GM23338 (cell line): ENCODE measurements around the gene GTF2F1. TPM values are rescaled to one million over a fixed set of nuclear protein-coding genes. Genes with fewer than 3 reads are reported as not detected.

Source experiments
- ATAC-seq: fragments of 200-7000 bp; cut with Tn5 transposase; 3 replicates; pipeline ENCODE4 v1.9.1; 2020
- DNase-seq: peaks from one replicate; pipeline ENCODE4 v3.0.0-alpha.2; 2015; ENCODE audit warnings: low spot score
- H2AFZ ChIP-seq: fragments of 200-600 bp; sonication (generic); 2 replicates; pipeline ENCODE4 v1.8.0; 2016; ENCODE audit warnings: antibody characterized with exemption, mild to moderate bottlenecking, moderate library complexity
- H3F3A ChIP-seq: fragments of 200-600 bp; sonication (generic); replicated peaks from 2 replicates; pipeline ENCODE4 v1.8.0; 2017; ENCODE audit warnings: antibody characterized with exemption, mixed run types, low read depth
- H3K27ac ChIP-seq: fragments of 200-600 bp; sonication (generic); 2 replicates; pipeline ENCODE4 v1.6.1; 2016; ENCODE audit warnings: low read depth
- H3K27me3 ChIP-seq: fragments of 200-600 bp; sonication (generic); 2 replicates; pipeline ENCODE4 v1.8.0; 2016; ENCODE audit warnings: mild to moderate bottlenecking, mixed run types, moderate library complexity; ENCODE audit not compliant: insufficient read depth
- H3K36me3 ChIP-seq: fragments of 200-600 bp; sonication (generic); 2 replicates; pipeline ENCODE4 v1.8.0; 2016; ENCODE audit warnings: mild to moderate bottlenecking; ENCODE audit not compliant: insufficient read depth
- H3K4me1 ChIP-seq: fragments of 200-600 bp; sonication (generic); 2 replicates; pipeline ENCODE4 v1.8.0; 2016; ENCODE audit warnings: mild to moderate bottlenecking, moderate library complexity; ENCODE audit not compliant: insufficient read depth
- H3K4me2 ChIP-seq: fragments of 200-600 bp; sonication (generic); 2 replicates; pipeline ENCODE4 v1.7.1; 2017; ENCODE audit warnings: mixed run types
- H3K4me3 ChIP-seq: fragments of 200-600 bp; sonication (generic); 2 replicates; pipeline ENCODE4 v1.6.1; 2016; ENCODE audit warnings: mixed run types
- H3K79me2 ChIP-seq: fragments of 200-600 bp; sonication (generic); replicated peaks from 2 replicates; pipeline ENCODE4 v1.8.0; 2017; ENCODE audit warnings: mild to moderate bottlenecking; ENCODE audit not compliant: insufficient read depth
- H3K9me2 ChIP-seq: fragments of 200-600 bp; sonication (generic); 2 replicates; pipeline ENCODE4 v1.8.0; 2017; ENCODE audit not compliant: insufficient read depth
- H4K20me1 ChIP-seq: fragments of 200-600 bp; sonication (generic); replicated peaks from 2 replicates; pipeline ENCODE4 v1.8.0; 2017; ENCODE audit warnings: mild to moderate bottlenecking; ENCODE audit not compliant: insufficient read depth
- H3K27ac Mint-ChIP-seq: 2 replicates; pipeline ENCODE4 v1.8.0; 2020; ENCODE audit warnings: inconsistent platforms, mild to moderate bottlenecking, moderate library complexity, mixed read lengths
- H3K27me3 Mint-ChIP-seq: 3 replicates; pipeline ENCODE4 v1.8.0; 2022; ENCODE audit warnings: low read depth, mild to moderate bottlenecking, moderate library complexity, mixed read lengths, inconsistent platforms; ENCODE audit not compliant: insufficient read depth, poor library complexity
- H3K36me3 Mint-ChIP-seq: 3 replicates; pipeline ENCODE4 v1.8.0; 2021; ENCODE audit warnings: low read depth, mild to moderate bottlenecking, inconsistent platforms, moderate library complexity, mixed read lengths
- H3K4me1 Mint-ChIP-seq: 3 replicates; pipeline ENCODE4 v1.8.0; 2020; ENCODE audit warnings: mild to moderate bottlenecking, inconsistent platforms, mixed read lengths
- H3K4me3 Mint-ChIP-seq: 3 replicates; pipeline ENCODE4 v1.8.0; 2021; ENCODE audit warnings: moderate library complexity, mild to moderate bottlenecking, inconsistent platforms, mixed read lengths
- H3K9me3 Mint-ChIP-seq: 3 replicates; pipeline ENCODE4 v1.8.0; 2020; ENCODE audit warnings: moderate library complexity, mild to moderate bottlenecking, inconsistent platforms, mixed read lengths
- CREB1 ChIP-seq: fragments of 250-450 bp; sonication (Bioruptor Pico); IDR thresholded peaks from 2 replicates; pipeline ENCODE4 v1.5.0; 2020; ENCODE audit warnings: low read depth, mild to moderate bottlenecking, moderate library complexity
- CTCF ChIP-seq, 2 experiments: fragments of 200-600 bp in 1 of 2; sonication (generic) in 1 of 2; conservative IDR thresholded peaks; 2 replicates each; pipeline versions ENCODE4 v1.5.1 to v1.6.1; 2016 to 2017; ENCODE audit warnings: antibody characterized with exemption in 2 of 2, low read depth in 2 of 2, mild to moderate bottlenecking in 2 of 2, moderate library complexity in 1 of 2
- ETS1 ChIP-seq: IDR thresholded peaks from 2 replicates; pipeline ENCODE4 v1.6.1; 2016; ENCODE audit warnings: antibody characterized with exemption
- EZH2phosphoT487 ChIP-seq: fragments of 200-600 bp; sonication (generic); IDR thresholded peaks from one replicate; pipeline ENCODE4 v1.8.1; 2018; ENCODE audit warnings: antibody characterized with exemption; ENCODE audit not compliant: unreplicated experiment
- JUNB ChIP-seq: IDR thresholded peaks from one replicate; pipeline ENCODE4 v1.6.1; 2016; ENCODE audit warnings: antibody characterized with exemption; ENCODE audit not compliant: unreplicated experiment
- NANOG ChIP-seq: IDR thresholded peaks from 2 replicates; pipeline ENCODE4 v1.6.1; 2016; ENCODE audit warnings: antibody characterized with exemption, borderline replicate concordance
- POLR2AphosphoS5 ChIP-seq: IDR thresholded peaks from 2 replicates; pipeline ENCODE4 v1.6.1; 2016; ENCODE audit warnings: antibody characterized with exemption, low read depth
- REST ChIP-seq: IDR thresholded peaks from one replicate; pipeline ENCODE4 v1.6.1; 2018; ENCODE audit warnings: antibody characterized with exemption; ENCODE audit not compliant: unreplicated experiment
- STAT1 ChIP-seq: IDR thresholded peaks from one replicate; pipeline ENCODE4 v1.6.1; 2016; ENCODE audit warnings: antibody characterized with exemption; ENCODE audit not compliant: unreplicated experiment
- ZNF114 ChIP-seq: fragments of 250-450 bp; sonication (Bioruptor Pico); IDR thresholded peaks from 2 replicates; pipeline ENCODE4 v1.5.0; 2020; ENCODE audit warnings: mild to moderate bottlenecking, moderate library complexity
- ZNF331 ChIP-seq: fragments of 250-450 bp; sonication (Bioruptor Pico); IDR thresholded peaks from 2 replicates; pipeline ENCODE4 v1.5.0; 2020; ENCODE audit warnings: low read depth, mild to moderate bottlenecking, moderate library complexity
- ZNF462 ChIP-seq: fragments of 250-450 bp; sonication (Bioruptor Pico); IDR thresholded peaks from 2 replicates; pipeline ENCODE4 v1.5.0; 2020; ENCODE audit warnings: mild to moderate bottlenecking, moderate library complexity
- polyA plus RNA-seq: library from polyadenylated mRNA; unstranded; fragments of >200 nt; fragmentation: Nextera tagmentation; extraction: Ambion mirVana; gene quantifications from 2 replicates; pipeline ENCODE4 v1.2.1, GENCODE V29; 2016
- total RNA-seq: library from RNA; depleted of rRNA; stranded (reverse); fragments of >200 nt; shearing (Covaris generic); gene quantifications from 2 replicates; pipeline ENCODE4 v1.2.3, GENCODE V29; 2014

The GTF2F1 gene
- total and polyA plus RNA-seq, 2 experiments from 2014 or later, result 62.1 to 65.5 TPM

- no peaks in the 10 kb centered on the region for H4K20me1 ChIP-seq
- no peak for TF ChIP-seq STAT1
- TF ChIP-seq CREB1, result no peak
- no peak for TF ChIP-seq NANOG
- no peak for TF ChIP-seq ZNF114 (CRISPR knock-in tag)
- TF ChIP-seq CTCF (conservative IDR thresholded peaks at IDR 0.05; ENCODE audit: low read depth in 2 of 2), result no peak
- no peak for TF ChIP-seq POLR2AphosphoS5
- no peak for TF ChIP-seq ZNF331
- TF ChIP-seq ZNF462, result no peak
- TF ChIP-seq JUNB, result no peak
- no peak for TF ChIP-seq REST
- TF ChIP-seq ETS1, result no peak
- TF ChIP-seq EZH2phosphoT487, result no peak
- H3K9me2 ChIP-seq, result no peaks in the 10 kb centered on the region
- 0 out of 3 replicates have a peak, but pooled peaks cover 2% of the 10 kb centered on the region for H3K36me3 Mint-ChIP-seq
- H3K9me3 Mint-ChIP-seq, result peaks cover 64% of the 10 kb centered on the region
- no peaks in the 10 kb centered on the region for H3K79me2 ChIP-seq
- H3K27ac Mint-ChIP-seq, result no peak overlapping the region
- H3K27me3 Mint-ChIP-seq, result peaks cover 2% of the 10 kb centered on the region
- no peak for DNase-seq
- no peak overlapping the region for H3K4me2 ChIP-seq
- no peak overlapping the region for H2AFZ ChIP-seq
- H3K27ac ChIP-seq, result no peak overlapping the region
- no peak overlapping the region for H3K4me3 ChIP-seq
- H3K27me3 ChIP-seq, result no peaks in the 10 kb centered on the region
- no peaks in the 10 kb centered on the region for H3K4me1 Mint-ChIP-seq
- no peaks in the 10 kb centered on the region for H3F3A ChIP-seq
- no peak overlapping the region for H3K4me3 Mint-ChIP-seq
- ATAC-seq, result no peak
- H3K4me1 ChIP-seq, result no peaks in the 10 kb centered on the region
- H3K36me3 ChIP-seq, result no peaks in the 10 kb centered on the region
Observed at GRCh38 chr19:6334490-6335285, 58.3 kb downstream of the GTF2F1 start.
